HG03066 (cell line): Measurements from ENCODE around the gene TANC1.
"Not testable (repeated sequence)": the region's sequence is repeated elsewhere in the genome, so short reads cannot be mapped to it uniquely, and the experiment has no call there.

Experiments
- ATAC-seq: cut with Tn5 transposase; IDR thresholded peaks from one replicate; pipeline ENCODE4 v1.9.1; 2021; ENCODE audit warnings: low read depth; ENCODE audit not compliant: unreplicated experiment

Gene TANC1

DNA sequence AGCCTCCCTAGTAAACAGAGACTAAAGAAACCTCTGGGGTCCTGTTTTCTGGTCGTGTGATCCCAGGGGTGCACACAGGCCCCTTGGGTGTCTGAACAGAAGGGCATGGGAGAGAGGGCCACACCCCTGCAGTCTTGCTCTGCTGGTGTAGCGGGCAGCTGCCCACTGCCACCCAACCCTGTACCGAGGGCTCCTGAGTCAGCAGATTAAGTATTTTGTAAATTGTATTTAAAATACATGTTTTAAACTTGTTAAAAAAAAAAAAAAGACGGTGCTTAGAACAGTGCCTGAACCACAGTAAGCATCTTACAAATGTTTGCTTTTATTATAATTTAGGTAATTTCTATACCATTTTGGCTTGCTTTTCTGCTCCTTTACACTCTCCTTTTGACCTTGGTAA is 113.7 kb downstream of the TANC1 start:
- no peak for ATAC-seq

DNA sequence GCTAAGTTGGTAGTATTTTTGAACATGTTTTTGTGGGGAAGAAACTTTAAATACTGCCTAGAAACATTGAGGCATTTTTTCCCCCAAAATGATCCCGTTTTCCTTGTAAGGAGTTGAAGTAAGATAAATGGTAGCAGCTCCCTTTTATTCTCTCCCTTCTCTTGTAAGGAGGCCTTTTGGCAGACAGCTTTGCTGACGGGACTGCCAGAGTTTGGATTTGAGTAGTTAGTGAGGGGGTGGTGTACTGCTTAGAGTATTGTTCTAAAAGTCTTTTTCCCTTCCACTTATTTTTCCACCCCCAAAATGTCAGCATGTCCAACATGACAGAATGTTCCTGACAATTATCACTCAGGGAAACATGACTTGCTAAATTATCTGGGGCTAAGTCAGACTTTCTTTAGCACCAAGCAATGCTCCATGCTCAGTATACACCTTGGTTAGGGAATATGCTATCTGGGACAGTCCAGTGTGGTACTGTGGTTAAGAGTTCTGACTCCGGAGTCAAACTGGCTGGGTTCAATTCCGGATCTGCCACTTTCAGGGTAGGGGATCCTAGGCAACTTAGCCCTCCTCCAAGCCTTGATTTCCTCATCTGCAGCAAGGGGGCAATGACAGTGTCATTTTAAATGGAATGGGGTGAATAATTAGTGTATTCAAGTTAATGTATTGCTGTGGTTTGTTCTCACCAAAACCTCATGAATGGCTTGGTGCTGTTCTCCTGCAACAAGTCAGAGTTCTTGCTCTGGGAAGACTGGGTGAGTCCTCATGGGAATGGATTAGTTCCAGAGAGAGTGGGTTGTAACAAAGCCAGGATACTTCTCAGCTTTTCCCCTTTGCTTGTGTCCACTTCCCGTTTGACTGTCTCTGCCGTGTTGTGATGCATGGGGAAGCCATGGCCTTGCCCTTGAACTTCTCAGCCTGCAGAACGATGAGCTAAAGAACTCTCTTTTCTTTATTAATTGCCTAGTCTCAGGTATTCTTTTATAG is 116.2 kb downstream of the TANC1 start:
- ATAC-seq, result no peak

DNA sequence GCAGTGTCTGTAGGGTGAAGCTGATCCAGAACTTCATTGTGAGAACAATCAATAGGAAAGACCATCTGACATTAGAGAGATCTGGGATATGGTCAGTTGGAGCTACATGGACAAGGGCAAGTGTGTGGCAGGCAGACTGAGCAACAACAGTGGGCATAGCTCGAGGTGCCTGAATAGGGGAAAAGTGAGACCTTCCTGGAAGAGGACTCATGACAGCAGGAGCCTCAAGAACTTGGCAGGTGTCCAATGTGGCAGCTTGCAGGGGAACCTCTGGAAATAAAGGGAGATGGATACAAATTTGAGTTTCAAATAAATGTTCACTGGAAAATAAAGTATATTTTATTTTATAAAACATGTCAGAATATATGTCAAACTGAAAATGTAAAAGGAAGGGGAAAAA is 117.9 kb downstream of the TANC1 start:
- no peak for ATAC-seq

DNA sequence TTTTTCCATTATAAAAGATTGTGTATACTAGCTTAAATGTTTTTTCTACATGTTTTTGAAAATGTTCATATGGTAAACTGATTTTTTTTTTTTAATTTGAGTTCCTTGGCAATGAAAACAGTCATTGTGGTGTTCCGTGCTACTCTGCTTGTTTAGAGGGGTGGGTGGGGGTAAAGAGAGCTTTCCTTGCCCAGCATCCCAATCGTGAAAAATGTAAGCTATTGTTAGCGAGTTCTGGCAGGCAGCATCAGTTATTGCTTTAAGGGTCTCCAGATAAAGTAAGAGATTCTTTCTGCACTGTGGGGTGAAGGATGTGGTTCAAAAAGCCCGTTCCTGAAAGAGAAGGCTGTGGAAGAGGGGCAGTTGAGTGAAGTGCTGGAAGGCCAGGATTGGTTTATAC is 118.4 kb downstream of the TANC1 start:
- no peak for ATAC-seq

DNA sequence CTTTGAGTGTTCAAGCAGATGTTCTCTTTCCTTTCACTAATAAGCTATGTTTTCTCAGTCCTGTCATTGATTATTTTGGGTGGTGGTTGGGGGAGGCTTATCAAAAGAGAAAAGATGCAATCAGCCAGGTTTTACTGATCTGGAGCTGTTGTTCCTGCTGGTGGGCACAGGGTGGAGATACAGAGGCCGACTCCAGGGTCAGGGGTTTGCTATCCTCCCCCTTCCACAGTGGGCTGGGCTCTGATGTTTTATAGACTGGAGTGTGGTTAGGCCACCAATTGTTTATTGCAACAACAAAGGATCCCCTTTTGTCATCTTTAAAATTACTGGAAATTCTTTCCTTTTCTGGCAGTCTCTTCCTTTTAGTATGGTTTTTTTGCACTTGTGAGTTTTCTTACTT is 120.5 kb downstream of the TANC1 start:
- ATAC-seq, result no peak

DNA sequence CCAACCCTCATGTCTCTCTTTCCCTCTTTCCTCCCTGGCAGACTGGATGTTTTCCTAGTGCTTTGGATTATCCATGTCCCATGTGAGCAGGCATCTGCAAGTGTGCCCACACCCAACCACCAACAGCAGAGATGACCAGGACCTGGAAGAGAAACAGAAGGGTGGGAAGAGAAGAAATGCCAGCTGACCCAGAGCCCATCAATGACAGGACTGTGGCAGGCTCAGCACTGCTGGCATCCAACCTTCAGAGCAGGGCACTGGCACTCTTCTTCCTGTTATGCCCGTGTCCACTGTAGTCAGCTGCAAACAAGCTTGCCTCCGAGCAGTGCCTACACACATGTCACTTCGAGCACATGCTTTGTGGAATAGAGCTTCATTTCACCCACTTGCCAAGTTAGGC is 121.1 kb downstream of the TANC1 start:
- no peak for ATAC-seq

DNA sequence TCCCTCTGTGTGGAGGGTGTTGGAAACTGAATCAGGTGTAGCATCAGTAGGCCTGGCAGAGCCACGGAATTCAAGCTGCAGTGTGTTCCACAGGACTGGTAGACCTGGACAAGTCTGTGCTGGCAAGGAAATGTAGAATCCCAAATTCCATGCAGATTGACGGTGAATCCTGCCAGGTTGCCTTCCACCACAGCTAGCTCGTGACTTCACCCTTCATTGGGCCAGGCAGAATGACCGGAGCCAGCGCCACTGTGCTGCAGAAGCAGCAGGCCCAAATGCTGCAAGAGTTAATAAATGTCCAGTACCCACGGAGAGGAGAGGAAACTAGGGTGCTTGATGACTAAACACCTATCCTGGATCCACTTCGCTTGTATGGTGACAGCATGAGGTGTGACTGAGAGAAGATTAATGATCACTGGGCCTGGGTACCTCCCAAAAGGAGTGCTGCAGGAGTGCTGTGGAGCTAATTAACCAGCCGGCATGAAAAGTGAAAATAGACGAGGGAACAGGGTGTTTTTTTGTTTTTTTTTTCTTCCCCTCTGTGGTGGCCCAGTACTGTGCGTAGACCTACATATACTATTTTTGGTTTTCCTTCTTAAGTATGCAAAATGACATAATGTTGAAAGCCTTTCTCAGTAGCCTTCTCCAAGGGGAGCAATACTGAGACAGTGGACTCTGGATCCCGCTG is 122.2 kb downstream of the TANC1 start:
- peak; percentile 64 for ATAC-seq

DNA sequence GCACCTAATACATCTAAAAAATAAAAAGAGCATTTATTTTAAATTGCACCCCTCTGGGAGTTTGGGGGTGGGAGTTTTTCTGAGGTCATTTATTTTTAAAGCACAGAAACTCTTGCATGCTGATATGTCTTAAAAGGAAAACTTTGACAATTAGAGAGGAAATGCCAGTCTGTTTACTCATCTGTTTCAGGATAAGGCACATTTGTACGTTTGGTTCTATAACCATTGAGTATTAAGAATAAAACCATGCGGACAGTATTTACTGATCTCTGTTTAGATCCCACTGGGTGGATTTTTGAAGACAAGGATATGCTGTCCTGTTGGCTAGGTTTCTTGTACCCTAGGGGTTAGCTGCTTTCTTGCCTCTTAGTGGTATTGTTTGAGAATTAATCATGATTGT is 122.9 kb downstream of the TANC1 start:
- ATAC-seq, result no peak

DNA sequence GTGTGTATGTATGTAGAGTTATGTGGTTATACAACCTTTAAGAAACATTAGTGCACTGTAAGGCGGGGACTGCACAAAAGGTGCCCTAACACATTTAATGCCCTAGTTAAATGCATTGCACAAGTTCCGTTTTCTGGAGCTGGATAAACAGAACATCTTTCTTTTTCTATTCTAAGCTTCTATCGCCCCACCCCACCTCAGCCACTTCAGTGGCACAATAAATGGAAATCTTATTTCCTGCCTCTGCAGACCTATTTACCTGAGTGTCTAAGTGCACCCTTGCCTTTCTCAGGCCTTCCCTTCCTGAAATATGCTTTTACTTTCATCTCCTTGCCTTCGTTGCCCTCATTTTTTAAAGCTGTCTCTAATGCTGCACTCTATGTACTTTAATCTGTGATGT is 123.5 kb downstream of the TANC1 start:
- ATAC-seq, result no peak

DNA sequence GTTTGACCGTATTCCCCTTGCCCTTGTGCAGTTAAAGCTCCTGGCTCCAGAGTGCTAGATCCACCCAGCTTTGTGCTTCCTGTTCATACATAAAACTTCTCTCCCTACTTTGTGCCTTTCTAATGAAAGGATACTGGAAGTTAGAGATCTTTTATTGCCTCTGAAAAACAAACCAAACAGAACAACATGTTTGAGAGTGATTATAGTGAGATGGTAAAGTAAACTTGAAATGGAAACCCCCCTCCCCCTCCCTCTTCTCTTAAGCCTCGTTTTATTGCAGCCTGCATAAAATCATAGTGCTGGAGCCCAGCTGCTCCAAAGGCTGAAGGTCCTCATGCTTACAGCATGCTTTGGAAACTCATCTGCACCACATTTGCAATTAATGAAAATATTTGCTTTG is 125.1 kb downstream of the TANC1 start:
- no peak for ATAC-seq

DNA sequence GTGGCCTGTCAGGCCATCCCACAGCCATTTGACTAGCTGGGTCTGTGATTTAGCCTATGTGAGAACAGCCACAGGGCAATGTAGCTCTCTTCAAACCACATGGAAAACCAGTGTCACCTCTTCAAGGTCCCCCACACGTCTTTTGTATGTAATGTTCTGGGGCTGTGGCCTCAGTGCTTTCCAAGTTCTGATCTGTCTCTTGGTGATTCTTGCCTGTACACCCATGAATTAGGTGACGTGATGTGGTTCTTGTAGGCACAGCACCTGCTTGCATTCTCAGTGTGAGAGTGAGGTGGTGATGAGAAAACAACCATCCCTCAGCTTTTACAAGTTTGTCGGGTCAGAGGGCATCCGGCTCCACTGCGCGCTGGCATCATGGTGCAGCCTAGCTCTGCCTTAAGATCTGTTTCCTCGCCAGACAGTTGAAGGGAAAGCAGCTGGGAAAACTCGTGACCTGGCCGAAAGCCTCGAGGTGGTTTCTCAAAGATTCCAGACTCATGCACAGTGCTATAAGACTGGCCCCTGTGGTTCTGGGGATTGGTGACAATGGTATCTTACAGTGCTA is 125.8 kb downstream of the TANC1 start:
- ATAC-seq, result no peak

DNA sequence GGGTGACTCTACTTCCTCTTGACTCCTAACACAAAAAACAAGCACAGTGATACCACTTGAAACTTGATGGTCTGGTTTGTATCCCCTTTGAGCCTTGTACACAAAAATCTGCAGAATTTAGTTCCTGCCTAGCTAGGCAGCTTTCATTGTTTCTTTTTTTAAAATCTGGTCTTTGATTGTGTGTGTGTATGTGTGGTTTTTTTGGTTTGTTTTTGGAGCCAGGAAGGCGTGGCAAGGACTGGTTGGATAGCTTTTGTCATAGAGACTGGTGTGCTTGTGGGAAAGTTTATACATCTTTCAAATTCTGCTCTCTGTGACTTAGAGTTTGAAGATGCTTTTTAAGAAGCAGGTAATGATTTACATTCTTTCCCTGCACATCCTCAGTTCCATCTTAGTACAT is 127.4 kb downstream of the TANC1 start:
- ATAC-seq, result no peak

DNA sequence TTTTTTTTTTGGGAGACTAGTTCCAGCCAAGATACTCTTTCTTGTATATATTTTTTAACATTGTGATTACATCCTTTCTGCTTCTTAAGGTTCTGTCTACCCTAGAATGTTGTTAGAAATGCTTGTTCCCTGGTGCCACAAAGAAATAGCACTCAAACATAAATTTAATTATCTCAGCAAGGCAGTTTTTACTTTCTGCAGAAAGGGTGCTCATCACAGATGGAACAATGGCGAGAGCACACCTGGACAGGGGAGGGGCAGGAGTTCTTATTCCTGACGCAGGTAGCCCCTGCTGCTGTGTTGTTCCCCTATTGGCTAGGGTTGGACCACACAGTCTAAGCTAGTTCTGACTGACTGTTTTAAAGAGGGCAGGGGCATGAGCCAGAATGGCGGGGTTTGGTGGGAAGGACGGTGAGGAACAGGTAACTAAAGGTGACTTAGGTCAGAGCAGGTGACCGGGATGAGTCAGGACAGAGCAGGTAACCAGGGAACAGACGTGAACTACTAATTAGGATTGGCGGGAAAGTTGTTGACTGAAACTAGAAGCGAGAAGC is 127.9 kb downstream of the TANC1 start:
- not testable (repeated sequence) for ATAC-seq

DNA sequence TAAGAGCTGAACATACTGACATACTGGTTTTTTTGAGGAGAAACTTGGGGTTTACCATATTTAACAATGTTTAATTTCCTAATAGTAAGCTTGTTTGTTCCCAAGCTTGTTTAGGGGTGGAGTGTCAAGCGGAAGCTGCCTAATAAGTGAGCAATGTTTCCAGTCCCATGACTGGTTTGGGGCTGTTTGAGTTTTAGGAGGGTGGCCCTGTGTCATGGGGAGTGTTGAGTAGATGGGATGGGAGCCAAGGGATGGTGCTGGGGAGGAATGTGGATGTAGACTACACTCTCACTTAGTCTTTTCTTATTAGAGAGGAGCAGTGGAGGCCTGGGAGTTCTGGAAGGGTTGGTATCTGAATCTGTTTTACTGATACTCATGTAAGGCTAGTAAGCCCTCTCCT is 128.5 kb downstream of the TANC1 start:
- no peak for ATAC-seq

DNA sequence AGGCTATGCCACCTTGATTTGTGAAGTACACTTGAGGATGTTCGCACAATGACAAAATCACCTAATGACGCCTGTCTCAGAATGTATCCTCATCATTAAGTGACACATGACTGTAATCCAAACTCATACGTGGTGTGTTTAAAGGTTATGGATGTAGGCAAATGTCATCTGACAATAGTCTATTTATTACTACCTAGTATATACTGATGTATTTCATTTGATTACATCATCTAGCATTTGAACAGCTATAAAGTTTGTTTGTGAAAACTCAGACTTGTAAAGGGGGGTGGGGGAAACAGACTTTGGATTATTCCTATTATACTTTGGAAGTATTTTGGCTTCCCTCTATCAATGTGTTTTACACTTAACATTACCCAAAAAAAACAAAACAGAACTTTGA is 129.9 kb downstream of the TANC1 start:
- ATAC-seq, result no peak

DNA sequence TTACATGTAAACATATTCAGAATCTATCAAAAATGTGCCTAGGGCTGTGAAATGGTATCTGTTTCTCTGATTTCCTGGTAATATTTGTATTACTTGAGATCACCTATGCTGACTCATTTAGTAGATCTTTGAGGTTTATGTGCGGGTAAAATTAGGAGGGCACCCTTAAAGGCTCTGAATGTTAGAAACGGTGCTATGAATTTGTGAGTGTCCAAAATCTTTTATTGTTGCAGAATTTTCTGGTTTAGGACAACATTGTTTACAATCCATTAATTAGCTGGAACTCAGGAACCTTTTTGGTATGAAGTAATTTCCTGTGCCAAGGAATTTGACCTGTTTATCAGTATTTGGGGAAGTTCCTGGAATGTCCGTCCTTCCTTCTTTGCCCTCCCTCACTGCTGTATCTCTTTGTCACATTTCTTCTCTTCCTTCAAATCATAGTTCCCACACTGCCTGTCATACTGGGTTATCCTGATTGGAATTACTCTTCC is 130.5 kb downstream of the TANC1 start:
- no peak for ATAC-seq

DNA sequence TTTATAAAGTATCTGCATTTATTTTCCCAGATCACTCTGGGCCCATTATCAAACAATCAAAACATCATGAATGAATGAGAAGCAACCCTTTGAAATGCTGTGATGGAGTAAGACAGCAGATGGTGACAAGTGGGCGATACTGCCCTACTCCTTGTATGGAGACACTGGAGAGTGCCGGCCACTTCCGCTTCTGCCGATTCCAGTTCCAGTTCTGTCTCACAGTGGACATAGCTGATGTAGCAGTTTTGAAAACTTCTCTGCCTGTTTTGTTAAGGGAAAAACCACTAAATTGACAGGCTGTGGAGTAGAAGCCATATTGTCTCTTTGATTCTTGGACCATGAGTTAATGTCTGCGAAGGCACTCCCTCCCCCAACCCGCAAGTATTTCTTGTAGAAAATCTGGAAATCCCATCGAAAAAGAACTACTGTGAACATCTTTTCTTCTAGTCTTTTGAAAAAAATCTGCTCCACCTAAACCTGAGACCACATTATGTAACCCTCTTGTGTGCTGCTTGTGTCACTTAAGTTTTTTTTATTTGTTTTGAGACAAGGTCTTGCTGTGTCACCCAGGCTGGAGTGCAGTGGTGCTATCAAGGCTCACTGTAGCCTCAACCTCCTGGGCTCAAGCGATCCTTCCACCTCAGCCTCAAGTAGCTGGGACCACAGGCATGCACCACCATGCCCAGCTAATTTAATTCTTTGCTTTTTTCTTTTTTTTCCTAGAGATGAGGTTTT is 133.5 kb downstream of the TANC1 start:
- ATAC-seq, result no peak

DNA sequence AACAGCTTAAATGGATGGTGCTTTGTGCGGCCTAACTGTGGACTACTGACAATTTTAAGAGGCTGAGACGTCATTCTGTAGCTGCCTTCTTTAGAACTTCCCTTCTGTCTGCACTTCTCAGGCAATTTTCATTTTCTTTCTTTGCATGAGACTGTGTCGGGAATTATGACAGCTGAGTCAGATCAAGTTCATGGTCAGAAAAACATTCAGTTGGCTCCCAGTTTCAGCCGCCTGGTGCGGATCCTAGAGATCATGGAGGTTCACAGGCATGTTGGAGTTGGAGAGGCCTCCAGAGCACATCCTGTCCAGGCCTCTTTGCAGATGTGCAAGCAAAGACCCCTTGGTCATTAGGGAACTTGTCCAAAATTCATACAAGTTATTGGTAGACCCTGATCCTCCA is 135.0 kb downstream of the TANC1 start:
- ATAC-seq, result no peak

DNA sequence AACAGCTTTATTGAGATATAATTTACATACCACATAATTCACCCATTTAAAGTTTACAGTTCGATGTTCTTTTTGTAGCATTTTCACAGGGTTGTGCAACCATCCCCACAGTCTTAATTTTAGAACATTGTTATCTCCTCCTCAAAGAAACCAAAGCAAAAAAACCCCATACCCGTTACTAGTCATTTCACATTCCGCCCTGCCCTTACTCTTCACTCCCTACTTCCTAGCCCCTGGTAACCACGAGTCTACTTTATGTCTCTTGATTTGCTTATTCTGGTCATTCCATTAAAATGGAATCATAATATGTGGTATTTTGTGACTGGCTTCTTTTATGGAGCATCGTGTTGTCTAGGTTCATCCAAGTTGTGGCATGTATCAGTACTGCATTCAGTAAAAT is 137.7 kb downstream of the TANC1 start:
- no peak for ATAC-seq

DNA sequence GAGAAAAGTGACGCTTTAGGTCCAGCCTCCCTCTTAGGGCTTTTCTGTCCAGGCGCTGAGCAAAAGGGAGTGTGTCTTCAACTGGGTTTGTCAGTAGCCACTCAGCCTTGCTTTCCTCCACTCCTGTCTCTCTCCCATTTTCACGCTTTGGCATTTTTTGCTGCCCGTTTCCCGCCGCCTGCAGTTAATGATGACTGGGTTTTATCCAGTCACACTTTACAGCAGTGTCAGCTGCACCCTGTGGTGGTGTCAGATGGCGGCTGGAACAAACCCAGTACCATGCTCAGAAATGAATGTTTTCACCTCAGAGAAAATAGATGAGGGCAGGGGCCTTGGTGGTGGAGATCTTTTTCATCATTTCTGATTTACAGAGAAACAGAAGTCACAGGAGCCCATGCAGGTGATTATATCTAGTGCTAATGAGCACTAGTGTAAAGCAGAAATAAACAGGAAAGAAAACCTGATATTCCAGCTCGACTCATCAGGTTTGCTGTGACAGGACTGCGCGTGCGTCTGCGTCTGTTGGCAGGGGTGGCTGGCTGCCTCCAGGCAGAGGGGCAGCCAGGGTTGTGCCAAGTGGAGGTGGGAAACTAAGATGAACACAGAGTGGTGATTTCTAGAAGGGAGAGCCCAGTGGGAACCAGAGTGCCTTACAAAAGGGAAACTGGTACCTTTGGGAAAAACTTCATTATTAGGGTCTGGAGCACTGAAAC is 139.9 kb downstream of the TANC1 start:
- no peak for ATAC-seq
